ENCODE measurements around the gene ACCS. TPM values are rescaled to one million over a fixed set of nuclear protein-coding genes. Genes with fewer than 3 reads are reported as not detected.

Gene ACCS
- total RNA-seq, 4 donors from 2014 or later = 17.4 to 54.1 (median 30.1) TPM

- DNase-seq (ENCODE audit: low spot score in 2 of 2) = no peak
- Histone ChIP-seq H3K4me3 (no peak overlapping the region), H3K4me1 (peaks cover 13% of the 10 kb centered on the region), H3K27me3 (no peaks in the 10 kb centered on the region), H3K36me3 (no peaks in the 10 kb centered on the region), H3K9me3 (no peaks in the 10 kb centered on the region), H3K27ac (no peak overlapping the region)
- WGBS = 83% methylated on average over 2 of the region's 2 CpGs
- TF ChIP-seq POLR2AphosphoS5 (IDR thresholded peaks at IDR 0.05) = no peak
- no peak for TF ChIP-seq CTCF (IDR thresholded peaks at IDR 0.05)
- TF ChIP-seq EP300 (IDR thresholded peaks at IDR 0.05) = no peak
- no peak for TF ChIP-seq POLR2A (IDR thresholded peaks at IDR 0.05)
These were observed 35.0 kb downstream of the ACCS start for GRCh38 chr11:44101098-44101497.

- no peaks in the 10 kb centered on the region for H3K27me3 ChIP-seq
- no peak overlapping the region for H3K27ac ChIP-seq
- 92% methylated on average over 5 of the region's 5 CpGs for WGBS
- no peak for DNase-seq (ENCODE audit: low spot score in 2 of 2)
- no peak for TF ChIP-seq POLR2A (IDR thresholded peaks at IDR 0.05)
- no peak for TF ChIP-seq POLR2AphosphoS5 (IDR thresholded peaks at IDR 0.05)
- no peak for TF ChIP-seq CTCF (IDR thresholded peaks at IDR 0.05)
- TF ChIP-seq EP300 (IDR thresholded peaks at IDR 0.05) = no peak
- peaks cover 16% of the 10 kb centered on the region for H3K36me3 ChIP-seq
- H3K9me3 ChIP-seq = no peaks in the 10 kb centered on the region
- no peaks in the 10 kb centered on the region for H3K4me1 ChIP-seq
- H3K4me3 ChIP-seq = no peak overlapping the region
These were observed 38.6 kb downstream of the ACCS start for GRCh38 chr11:44104481-44105294.

GRCh38 chr11:44108260-44108659 lies 42.2 kb downstream of the ACCS start:
- no peak for TF ChIP-seq EP300 (IDR thresholded peaks at IDR 0.05)
- no peak for TF ChIP-seq POLR2A (IDR thresholded peaks at IDR 0.05)
- TF ChIP-seq CTCF (IDR thresholded peaks at IDR 0.05) = no peak
- TF ChIP-seq POLR2AphosphoS5 (IDR thresholded peaks at IDR 0.05) = no peak
- no peak for DNase-seq (ENCODE audit: low spot score in 2 of 2)
- Histone ChIP-seq H3K4me3 (no peak overlapping the region), H3K36me3 (peaks cover 20% of the 10 kb centered on the region), H3K27ac (no peak overlapping the region), H3K27me3 (no peaks in the 10 kb centered on the region), H3K9me3 (no peaks in the 10 kb centered on the region), H3K4me1 (peaks cover 15% of the 10 kb centered on the region)
- 80% methylated on average over 6 of the region's 6 CpGs for WGBS

DNA sequence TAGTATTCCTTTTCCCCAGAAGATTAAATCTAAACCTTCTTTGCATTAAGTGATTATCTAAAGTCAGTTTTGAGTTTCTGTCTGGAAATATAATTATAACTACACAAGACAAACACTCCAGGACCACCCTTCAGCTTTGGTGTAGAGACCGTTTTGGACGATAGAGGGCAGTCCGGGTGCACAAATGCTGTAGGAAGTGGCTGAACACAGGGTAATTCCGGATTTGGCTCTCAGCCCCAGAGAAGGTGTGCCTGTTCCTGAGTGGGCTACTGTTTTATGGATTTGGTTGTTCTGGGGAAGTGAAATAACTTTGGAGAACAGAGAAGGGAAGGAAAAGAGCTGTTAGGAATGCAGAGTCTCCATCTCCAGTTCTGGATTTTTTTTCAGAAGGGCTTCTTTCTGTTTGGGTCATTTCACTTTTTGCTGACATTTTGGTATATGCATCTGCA lies 44.2 kb downstream of the ACCS start:
- DNase-seq (ENCODE audit: low spot score in 2 of 2) = no peak
- Histone ChIP-seq H3K27me3 (no peaks in the 10 kb centered on the region), H3K27ac (no peak overlapping the region), H3K4me1 (peaks cover 15% of the 10 kb centered on the region), H3K36me3 (peaks cover 33% of the 10 kb centered on the region), H3K4me3 (no peak overlapping the region), H3K9me3 (no peaks in the 10 kb centered on the region)
- TF ChIP-seq CTCF (IDR thresholded peaks at IDR 0.05) = peak in 1 of 2 donors; percentile 50
- TF ChIP-seq POLR2A (IDR thresholded peaks at IDR 0.05) = no peak
- TF ChIP-seq EP300 (IDR thresholded peaks at IDR 0.05) = no peak
- no peak for TF ChIP-seq POLR2AphosphoS5 (IDR thresholded peaks at IDR 0.05)
- 23% methylated on average over 4 of the region's 4 CpGs for WGBS

DNA sequence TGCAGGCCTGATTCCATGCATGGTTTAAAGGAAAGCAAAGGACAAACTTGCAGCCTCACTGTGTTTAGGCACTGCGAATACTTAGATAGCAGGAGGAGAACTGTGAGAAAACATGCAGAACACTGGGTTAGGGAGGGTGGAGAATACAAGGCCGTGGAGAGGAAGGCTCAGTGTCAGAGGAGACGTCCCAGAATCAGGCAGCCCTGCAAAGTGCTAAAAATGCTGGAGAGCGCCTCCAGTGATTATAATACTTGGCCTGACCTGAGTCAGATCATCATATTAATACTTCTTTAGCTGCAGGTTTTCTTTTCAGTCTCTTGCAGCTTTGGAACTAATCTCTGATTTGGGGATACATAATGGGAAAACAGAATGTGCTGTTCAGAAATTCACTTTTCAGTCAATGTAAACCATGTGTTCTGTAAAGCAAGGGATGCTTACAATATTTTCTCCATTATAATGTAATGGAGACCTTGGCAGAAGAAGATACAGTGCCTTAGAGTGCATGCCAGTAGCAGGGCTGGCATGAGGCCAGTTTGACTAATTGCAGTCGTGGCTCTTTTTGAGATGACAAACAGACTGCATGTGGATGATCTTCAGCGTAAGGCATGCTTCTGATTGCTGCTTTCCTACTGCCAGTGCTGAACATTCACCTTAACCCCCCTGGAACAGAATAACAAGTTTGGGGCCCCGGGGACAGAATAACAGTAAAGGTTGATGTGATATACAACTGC lies 46.2 kb downstream of the ACCS start:
- Histone ChIP-seq H3K9me3 (no peaks in the 10 kb centered on the region), H3K27me3 (no peaks in the 10 kb centered on the region), H3K27ac (no peak overlapping the region), H3K4me1 (peaks cover 15% of the 10 kb centered on the region), H3K36me3 (peaks cover 39% of the 10 kb centered on the region), H3K4me3 (no peak overlapping the region)
- TF ChIP-seq CTCF (IDR thresholded peaks at IDR 0.05) (no peak), POLR2A (IDR thresholded peaks at IDR 0.05) (no peak), POLR2AphosphoS5 (IDR thresholded peaks at IDR 0.05) (no peak), EP300 (IDR thresholded peaks at IDR 0.05) (no peak)
- DNase-seq (ENCODE audit: low spot score in 2 of 2) = no peak
- 51% methylated on average over 7 of the region's 7 CpGs for WGBS

All from suprapubic skin (tissue), 4 donors.